Right forelimb (tissue), 1 donor: ENCODE measurements around the gene SAFB.
"Not testable (repeated sequence)": the region's sequence is repeated elsewhere in the genome, so short reads cannot be mapped to it uniquely, and the experiment has no call there.

Experiments
- DNase-seq: peaks from one replicate; pipeline ENCODE4 v3.0.0-alpha.2; 2018

The SAFB gene

GRCh38 chr19:5700455-5701092, 77.7 kb downstream of the SAFB start:
- DNase-seq: peak; percentile 37

GRCh38 chr19:5702053-5702410, 79.1 kb downstream of the SAFB start:
- DNase-seq: not testable (repeated sequence)

- DNase-seq: no peak
These were observed 81.2 kb downstream of the SAFB start for GRCh38 chr19:5703819-5704818.

- DNase-seq: no peak
These were observed 82.7 kb downstream of the SAFB start for GRCh38 chr19:5705552-5705951.

GRCh38 chr19:5706876-5707573, 84.1 kb downstream of the SAFB start:
- no peak for DNase-seq

- DNase-seq: no peak
These were observed 85.0 kb downstream of the SAFB start for GRCh38 chr19:5707576-5708575.

- DNase-seq: no peak
These were observed 88.1 kb downstream of the SAFB start for GRCh38 chr19:5711025-5711424.

GRCh38 chr19:5711713-5712161, 88.9 kb downstream of the SAFB start:
- no peak for DNase-seq

GRCh38 chr19:5713228-5713627, 90.3 kb downstream of the SAFB start:
- no peak for DNase-seq

GRCh38 chr19:5714816-5715215, 91.9 kb downstream of the SAFB start:
- no peak for DNase-seq

- DNase-seq: no peak
These were observed 94.5 kb downstream of the SAFB start for GRCh38 chr19:5717215-5717935.
